Measurements from ENCODE around the gene ZNF653.
A peak's percentile ranks its signal among the peaks of the same experiment; 100 is the strongest.
"Not testable (repeated sequence)": the region's sequence is repeated elsewhere in the genome, so short reads cannot be mapped to it uniquely, and the experiment has no call there.

Gene ZNF653

GRCh38 chr19:11434703-11435056 lies 71.0 kb downstream of the ZNF653 start:
- H3K4me3 ChIP-seq (ENCODE audit: low read depth, low read length) = peak overlapping the region; percentile 49
- no peak for TF ChIP-seq CTCF (IDR thresholded peaks at IDR 0.05; ENCODE audit: borderline replicate concordance, insufficient read depth, low read depth, low read length)

- H3K4me3 ChIP-seq (ENCODE audit: low read depth, low read length) = not testable (repeated sequence)
These were observed 72.1 kb downstream of the ZNF653 start for GRCh38 chr19:11433526-11433925.

All from GM12875 (cell line).